Activated gamma-delta T cell (primary cell): ENCODE data around the gene DRC7.
"Not testable (repeated sequence)": the region's sequence is repeated elsewhere in the genome, so short reads cannot be mapped to it uniquely, and the experiment has no call there.

Source experiments
- DNase-seq: peaks from one replicate; lab custom pipeline; 2025; lab: John Stamatoyannopoulos, UW

Gene DRC7

DNA sequence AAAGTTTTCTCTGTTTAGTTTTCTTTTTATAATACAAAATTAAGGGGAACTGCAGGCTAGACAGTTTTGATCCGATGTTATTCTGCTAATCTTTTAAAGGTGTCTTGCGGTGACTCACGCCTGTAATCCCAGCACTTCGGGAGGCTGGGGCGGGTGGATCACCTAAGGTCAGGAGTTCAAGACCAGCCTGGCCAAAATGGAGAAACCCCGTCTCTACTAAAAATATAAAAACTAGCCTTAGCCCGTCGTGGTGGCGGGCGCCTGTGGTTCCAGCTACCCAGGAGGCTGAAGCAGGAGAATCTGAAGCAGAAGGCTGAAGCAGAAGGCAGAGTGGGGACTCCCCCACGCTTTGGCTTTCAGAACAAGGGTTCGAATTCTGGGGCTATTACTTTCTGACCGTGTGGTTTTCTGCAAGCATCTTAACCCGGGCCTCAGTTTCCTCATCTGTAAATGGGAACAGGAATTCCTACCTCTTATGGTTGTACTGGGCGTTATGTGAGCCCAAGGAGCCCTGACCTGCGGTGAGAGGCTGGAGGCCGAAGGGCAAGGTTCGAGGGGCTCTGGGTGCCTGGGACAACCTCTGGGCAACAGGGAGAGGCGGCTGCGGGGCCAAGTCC is 39.8 kb downstream of the DRC7 start:
- no peak for DNase-seq

DNA sequence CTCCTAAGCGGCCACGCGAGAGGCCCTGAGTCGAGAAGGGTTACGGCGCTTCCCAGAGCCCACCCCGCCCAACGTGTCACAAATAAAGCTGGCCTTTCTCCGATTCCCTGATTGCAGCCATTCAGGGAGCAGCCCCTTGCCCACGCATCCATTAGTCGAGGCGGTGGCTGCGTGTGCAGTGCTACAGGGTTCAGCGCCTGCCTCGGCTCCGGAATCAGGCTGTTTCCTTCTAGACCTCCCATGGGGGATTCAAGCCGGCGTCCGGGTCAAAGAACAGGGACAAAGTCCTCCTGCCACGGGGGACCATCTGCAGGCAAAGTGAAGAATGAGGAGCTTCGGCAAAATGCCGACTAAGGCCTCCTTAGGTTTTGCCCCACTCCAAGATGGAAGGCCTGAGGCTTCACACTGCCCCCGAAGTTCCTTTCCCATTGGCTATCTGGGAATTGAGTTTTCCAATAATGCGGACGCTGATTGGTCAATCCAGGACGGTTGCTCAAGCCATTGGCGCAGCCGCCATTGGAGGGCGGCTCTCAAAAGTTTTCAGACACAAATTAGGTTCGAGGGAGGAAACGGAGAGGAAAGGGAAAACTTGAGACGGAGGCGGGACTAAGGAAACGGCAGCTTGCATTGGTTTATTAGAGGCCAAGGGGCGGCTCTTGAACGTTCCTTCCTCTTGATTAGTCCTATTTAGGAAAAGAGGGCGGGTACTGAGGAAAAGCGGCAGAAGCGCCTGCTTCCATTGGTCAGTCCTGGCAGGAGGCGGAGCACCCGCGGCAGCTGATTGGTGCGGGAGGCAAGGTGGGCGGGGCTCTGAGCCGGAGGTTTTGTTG is 40.5 kb downstream of the DRC7 start:
- DNase-seq, result peak; percentile 92

DNA sequence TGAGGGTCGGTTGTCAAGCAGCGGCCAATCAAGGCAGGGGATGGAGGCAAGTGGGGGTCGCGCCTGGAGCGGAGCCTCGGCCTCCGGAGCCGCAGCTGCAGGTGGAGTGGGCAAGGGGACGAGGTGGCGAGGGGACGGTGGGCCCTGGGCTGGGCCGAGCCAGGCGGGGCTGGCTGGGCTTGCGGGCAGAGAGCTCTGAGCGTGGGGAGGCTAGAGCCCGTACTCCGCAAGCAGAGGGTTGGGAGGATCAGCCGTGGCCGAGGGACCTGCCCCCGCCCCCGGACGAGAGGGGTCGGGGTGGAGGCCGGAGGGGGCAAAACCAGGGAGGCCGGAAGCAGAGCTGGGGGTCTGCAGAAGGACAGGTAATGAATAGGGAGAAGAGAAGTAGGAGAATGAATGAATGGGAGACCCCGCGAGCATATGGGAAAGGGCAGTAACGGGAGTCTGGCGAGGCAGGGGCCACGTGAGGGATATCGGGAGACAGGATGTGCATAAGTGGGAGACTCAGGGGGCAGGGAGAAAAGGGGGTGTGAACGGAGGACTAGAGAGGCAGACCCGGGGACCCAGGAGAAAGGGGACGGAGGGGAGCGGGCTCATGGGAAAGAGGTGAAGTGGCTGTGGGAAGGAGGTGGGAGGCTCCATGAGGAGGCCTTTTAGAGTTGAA is 41.3 kb downstream of the DRC7 start, which contains the start of gene KATNB1:
Gene KATNB1 (plus strand): TSS at position 16 of the 664 bp plus-strand sequence. CDS start 1,474 bp downstream, outside the sequence.
- no peak for DNase-seq

DNA sequence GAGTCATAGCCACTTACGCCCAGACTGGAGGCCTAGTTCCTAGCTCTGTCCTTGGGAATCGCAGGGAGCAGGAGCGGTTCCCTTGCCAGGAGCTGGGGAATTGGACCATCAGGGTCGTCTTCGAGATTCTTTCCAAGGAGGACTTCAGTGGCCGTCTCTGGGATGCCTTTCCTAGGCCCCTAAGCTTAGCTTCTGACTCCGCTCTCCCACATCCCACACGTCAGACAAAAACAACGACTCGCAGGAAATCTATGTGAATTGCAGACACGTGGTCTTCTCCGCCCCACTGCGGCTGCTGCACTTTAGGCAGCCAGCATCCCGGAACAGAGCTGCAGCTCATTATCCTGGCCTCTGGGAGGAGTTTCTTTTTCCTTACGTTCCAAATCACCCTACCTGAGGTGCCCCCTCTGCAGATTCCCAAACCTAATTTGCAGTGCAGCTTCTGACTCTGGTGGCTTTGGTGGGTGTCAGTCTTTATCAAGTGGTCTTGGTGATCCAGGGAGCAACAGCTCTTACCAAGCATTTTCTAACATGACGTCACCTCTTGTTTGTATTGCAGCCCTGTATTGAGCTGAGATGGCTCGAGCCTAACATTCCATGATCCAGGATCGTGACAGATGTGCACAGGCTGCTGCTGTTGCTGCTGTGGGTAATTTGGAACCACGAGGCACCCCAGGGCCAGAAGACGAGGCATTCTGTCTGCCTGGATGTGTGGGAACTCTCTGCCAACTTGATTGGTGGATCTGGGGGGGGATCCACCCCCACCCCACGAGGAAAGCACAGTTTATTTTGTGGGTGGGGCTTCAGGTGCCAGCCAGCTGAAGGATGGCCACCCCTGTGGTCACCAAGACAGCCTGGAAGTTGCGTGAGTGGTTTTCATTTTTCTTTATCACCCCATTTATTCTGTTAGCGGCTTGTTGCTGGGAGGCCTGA is 42.1 kb downstream of the DRC7 start:
- no peak for DNase-seq

DNA sequence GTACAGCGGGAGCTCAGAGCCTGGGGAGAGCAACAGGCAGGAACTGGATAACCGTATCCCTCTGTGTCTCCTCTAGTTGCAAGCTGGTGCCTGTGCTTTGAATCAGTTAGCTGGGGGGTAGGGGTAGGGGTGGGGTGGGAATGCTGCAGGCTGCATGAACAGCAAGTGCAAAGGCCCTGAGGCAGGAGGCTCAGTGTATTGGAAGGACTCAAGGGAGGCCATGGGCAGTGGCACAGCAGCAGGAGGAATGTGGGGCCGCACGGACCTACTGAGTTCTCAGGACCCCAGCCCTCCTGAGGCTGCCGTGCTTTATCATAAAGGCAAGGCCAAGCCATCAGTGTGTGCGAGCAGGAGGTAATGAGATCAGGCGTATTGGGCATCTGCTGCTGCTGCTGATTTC is 44.2 kb downstream of the DRC7 start:
- no peak for DNase-seq

DNA sequence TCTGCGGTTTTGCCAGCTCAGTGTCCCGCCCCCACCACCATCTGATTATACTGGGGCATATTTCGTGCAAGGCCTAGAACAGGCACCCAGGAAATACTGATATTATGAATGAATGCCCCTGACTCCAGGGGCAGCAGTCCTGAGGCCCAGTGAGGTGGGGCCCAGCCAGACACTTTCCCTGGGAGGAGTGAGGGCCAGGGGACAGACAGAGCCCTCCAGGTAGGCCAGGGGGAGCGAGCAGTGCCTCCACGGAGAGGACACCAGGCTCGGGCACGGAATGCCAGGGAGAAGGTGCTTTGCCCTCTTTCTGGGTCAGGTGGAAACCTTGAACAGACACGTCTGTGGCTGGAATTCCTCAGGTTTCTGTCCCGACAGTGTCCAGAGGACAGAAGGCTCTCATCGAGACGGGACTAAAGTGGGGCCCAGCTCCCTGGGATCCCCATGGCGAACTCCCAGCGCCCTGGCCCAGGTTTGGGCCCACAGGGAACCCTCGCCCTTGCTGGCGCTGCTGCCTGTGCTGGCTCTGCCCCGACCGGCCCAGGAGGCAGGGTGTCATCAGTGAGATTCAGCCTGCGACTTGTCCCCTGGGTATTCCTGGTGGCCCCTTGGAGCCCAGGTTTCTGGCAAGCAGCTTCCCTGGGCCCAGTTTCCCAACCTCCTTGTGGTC is 45.3 kb downstream of the DRC7 start:
- no peak for DNase-seq

DNA sequence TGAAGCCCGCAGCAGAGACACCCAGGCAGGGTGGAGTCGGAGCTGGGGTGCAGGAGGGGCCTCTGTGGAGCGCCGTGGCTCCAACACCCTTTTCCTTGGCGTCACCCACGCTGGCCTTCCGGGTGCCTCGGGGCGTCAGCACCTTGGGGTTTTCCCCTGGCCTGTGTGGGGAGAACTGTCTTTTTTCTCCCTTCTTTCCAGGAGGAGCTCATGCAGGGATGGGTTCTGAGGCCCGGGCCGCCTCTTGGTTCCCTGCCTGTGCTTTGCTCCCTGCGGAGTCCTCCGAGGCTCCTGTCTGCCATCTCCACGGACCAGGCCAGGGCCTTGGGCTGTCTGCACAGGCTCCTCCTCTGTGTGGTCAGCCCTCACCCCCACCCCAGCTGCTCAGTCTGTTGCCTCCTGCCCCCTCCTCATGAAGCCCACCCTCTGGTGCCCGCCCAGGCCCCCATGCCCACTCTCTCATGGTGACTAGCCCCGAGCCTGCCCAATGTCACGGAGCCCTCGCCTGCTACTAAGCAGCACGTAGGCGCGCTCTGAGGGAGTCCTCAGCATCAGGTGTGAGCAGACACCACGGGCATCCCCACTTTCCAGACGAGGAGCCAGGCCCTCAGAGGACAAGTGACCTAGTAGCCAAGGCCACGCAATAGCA is 45.9 kb downstream of the DRC7 start:
- DNase-seq, result no peak

DNA sequence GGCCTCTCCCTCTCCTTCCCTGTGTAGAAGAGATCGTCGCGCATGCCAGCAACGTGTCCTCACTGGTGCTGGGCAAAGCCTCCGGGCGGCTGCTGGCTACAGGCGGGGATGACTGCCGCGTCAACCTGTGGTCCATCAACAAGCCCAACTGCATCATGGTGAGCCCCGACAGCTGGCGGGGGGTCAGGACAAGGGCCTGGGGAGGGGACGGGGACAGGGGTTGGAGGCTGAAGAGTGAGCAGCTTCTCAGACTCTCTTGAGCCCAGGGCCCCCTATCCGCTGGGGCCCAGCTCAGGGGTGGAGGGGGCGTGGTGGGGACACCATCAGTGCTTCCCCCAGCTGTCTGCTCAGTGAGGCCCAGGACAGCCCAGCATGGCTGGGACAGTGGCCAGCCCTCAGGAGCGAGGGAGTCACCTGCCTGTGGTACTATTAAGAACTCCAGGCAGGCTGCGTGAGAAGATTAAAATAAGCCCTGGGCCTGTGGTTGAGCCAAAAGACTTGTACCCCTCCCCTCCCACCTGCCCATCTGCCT is 47.1 kb downstream of the DRC7 start:
- DNase-seq, result no peak

DNA sequence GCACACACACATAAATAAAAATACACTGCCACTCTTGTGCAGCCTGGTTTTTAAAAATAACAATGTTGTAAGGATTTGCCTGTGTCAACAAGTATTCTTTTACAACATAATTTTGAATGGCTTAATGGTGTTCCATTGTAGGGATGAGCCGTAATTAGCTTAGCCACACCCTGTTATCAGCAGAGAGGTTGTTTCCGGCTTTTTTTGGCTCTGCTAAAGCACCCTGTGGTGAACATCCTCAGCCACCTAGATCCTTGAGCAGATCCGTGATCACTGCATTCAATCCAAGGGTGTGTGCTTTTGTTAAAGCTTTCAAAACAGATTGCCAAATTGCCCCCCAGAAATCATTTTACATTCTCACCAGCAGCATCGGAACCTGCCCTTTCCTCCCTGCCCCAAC is 47.9 kb downstream of the DRC7 start:
- DNase-seq, result no peak

DNA sequence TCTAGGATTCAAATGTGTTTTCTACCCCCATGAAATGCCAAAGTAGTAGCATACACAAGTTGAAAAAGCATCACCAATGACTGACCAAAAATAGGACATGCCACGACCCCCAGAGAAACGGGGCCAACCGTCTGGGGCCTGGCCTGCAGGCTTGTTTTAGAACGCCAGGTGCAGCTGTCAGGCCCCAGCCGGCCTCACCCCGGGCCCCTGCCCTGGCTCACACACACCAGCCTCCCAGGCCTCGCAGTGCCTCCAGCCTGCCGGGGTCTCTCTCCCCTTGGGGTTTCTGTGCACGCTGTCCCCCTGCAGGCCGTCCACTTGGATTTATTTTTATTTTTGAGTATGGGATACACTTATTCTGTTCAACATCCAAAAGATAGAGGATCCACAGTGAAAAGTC is 48.9 kb downstream of the DRC7 start:
- DNase-seq, result no peak

DNA sequence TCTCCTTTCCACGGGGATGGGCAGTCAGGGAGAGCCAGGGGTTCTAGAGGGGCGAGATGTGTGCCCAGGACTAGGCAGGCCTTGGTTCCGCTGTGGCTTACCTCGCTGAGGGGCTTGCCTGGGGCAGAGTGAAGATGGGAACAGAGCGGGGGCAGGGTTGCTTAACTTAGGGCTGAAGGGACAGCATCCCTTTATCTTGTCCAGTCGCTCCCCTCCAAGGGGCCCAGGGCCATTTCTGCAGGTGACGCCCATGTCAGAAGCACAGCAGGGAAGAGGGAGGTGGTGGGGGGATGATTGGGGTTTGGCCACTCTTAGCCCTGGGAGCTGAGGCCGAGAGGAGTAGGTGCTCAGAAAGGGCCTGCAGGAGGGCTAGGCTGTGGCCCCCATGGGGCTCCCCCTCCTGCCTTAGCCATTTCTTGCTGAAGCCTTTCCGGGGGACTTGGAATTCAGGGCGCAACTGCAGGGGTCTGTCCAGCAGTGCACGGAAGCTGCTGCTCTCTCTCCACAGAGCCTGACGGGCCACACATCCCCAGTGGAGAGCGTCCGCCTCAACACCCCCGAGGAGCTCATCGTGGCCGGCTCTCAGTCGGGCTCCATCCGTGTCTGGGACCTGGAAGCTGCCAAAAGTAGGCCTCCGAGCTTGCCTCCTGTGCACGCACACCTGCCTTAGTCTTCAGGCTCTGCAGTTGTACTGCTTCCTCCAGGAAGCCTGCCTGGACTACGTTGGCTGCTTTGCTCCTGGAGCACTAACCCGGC is 49.5 kb downstream of the DRC7 start:
- DNase-seq, result no peak

DNA sequence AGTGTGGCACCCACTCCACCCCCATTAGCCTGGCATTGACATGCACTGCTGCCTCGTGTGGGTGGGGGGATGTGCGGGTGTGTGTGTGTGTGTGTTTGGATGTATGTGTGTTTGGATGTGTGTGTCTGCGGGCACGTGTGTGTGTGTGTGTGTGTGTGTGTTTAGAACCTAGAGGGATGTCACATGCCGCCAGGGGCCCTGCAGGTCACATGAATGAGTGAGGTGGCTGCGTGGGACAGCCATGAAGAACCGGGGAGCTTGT is 50.0 kb downstream of the DRC7 start:
- no peak for DNase-seq

DNA sequence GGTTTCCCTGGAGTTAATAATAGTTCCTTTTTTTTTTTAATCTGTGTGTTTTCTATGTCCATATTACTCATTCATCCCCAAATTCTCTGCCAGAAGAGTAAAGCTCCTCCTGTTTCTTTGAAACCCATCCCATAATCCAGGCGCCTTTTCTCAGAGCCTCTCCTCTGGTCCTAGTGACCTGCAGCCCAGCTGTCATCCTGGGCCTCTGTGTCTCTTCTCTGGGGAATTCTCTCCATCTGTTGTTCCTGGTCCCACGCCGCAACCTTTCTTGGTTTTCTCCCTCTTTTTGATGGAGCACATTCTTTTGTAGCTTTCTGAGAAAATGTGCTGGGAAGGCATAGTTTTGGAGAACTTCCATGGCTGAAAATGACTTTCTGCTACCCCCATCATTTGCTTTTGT is 51.2 kb downstream of the DRC7 start:
- DNase-seq, result no peak

DNA sequence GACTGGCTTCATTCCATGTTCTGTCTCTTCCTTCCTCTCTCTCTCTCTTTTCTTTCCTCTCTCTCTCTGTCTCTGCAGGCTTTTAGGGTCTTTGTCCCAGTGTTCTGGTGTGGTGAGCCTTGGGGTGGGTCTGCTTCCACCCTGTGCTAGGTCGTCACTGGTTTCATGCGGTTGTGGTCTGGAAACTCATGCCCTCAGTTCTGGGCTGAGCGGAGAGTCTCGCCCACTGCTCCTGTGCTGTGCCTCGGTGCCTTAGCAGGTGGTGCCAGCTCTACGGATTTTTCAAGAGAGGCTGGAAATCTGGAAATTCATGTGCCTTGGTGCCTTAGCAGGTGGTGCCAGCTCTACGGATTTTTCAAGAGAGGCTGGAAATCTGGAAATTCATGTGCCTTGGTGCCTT is 51.7 kb downstream of the DRC7 start:
- not testable (repeated sequence) for DNase-seq

DNA sequence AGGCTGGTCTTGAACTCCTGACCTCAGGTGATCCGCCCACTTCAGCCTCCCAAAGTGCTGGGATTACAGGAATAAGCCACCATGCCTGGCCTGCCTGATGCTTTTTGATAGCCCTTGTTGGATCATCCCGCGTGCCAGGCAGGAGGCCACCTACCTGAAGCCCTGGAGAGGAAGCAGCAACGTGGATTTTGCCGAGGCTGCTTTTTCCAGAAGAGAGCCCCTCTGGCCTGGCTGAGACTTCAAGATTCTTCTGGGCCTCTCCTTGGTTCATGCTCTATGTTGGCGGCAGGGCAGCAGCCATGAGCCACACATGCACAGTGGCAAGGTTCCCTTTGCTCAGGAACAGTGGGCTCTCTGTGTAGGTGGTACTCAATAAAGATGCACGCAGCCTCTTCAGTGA is 52.5 kb downstream of the DRC7 start:
- DNase-seq, result no peak

DNA sequence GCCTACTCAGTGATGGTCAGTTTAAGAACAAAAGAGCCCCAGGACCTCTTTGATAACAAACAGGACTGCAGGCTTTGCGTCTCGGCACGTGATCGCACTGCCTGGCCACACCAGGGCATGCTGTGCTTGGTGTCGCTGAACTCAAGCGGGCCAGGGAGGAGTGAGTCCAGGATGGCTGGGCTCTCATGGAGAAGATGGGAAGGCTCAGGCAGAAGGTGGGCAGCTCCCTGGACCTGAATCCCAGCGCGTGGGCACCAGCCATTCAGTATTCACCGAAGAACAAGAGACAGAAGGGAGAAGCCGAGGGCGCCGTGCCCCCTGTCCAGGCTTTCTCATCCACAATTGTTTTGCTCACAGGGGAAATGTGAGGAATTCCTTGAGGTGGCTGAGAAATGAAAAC is 52.9 kb downstream of the DRC7 start:
- DNase-seq, result no peak

DNA sequence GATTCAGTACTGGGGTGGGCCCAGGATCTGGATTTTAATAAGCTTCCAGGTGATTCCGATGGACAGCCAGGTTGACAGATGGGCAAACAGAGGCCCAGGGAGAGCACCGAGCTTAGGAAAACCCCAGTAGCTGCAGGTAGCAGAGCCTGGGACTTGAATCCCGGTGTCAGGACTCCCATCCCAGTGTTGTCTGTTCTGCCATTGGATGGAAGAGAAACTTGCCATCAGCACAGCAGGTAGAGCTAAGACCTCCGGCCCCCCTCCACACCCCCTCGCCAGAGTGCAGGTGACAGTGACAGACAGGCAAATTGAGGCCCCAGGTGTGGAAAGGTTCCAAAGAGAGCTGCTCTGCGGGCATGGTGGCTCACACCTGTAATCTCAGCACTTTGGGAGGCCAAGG is 53.4 kb downstream of the DRC7 start:
- DNase-seq, result no peak

DNA sequence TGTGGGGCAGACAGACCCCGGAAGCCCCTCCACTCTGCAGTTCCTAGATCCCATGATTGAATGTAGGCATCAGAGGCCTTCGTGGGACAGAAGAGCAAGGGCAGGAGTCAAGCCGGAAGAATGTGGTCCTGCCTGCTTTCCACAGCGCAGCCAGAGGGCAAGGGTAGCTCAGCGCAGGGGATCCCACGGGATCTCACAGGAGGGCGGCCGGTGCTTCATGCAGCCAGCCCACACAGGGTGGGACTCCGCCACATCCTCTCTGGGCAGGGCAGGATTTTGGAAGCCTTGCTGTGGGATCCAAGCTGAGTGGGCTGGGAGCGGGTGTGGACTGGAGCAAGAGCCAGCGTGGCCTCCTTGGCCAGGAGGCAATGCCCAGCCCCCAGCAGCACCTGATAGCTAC is 54.0 kb downstream of the DRC7 start:
- no peak for DNase-seq

DNA sequence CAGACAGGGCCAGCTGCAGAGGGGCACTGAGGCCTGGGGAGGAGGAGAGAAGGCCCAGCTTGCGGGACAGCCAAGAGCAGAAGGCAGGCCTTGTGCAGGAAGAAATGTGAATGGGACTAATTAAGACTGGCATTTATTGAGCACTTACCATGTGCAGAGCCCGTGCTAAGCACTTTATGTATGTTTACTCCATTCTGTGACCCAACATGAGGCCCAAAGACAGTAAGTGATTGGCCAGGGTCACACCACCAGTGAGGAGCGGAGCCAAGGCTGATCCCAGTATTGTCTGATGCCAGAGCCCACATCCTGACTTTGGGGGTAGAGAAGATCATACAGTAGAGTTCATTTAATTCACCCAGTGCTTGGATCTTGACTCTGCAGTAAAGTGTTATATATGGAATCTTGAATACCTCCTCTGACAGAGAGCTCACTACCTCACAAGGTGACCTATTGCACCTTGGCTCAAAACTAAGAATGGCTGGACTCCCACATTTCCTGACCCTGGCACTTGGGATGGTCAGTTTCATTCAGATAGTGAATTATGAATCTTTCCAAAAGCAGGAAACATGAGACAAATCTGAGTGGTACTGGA is 54.6 kb downstream of the DRC7 start:
- DNase-seq, result no peak
